A549 (cell line): ENCODE data around the gene ALG3. TPM values are rescaled to one million over a fixed set of nuclear protein-coding genes. Genes with fewer than 3 reads are reported as not detected.

Experiments used
- ATAC-seq, 2 experiments: fragments of 200-7000 bp in 1 of 2; fragments of >200 bp in 1 of 2; cut with Nextera tagmentation in 1 of 2; cut with Tn5 transposase in 1 of 2; 3 replicates each; pipeline versions ENCODE4 v1.8.0 to v1.9.1; 2018 to 2020; ENCODE audit warnings: mild to moderate bottlenecking in 1 of 2, moderate library complexity in 1 of 2
- CTCF ChIA-PET: fragments of 300-600 bp; sonication (Branson Sonifier 250); formaldehyde crosslinking; extraction: SDS; loops from one replicate; lab custom pipeline; 2021; ENCODE audit warnings: antibody characterized with exemption, inconsistent platforms; lab: Yijun Ruan, JAX
- POLR2A ChIA-PET: fragments of 350-600 bp; formaldehyde crosslinking; extraction: SDS; loops from one replicate; lab custom pipeline; 2021; ENCODE audit warnings: antibody characterized with exemption, inconsistent platforms; lab: Yijun Ruan, JAX
- DNase-seq, 2 experiments: peaks; one replicate each; pipeline versions ENCODE4 v3.0.0 to v3.0.0-alpha.2; 2011 to 2016; ENCODE audit warnings: low read depth in 1 of 2, low spot score in 1 of 2
- FAIRE-seq: peaks from 2 replicates; lab custom pipeline; 2011; peaks lifted over from hg19 to GRCh38; lab: Jason Lieb, UNC
- H3K27ac ChIP-seq, 2 experiments: fragments of >200 bp; sonication (Bioruptor Twin); formaldehyde crosslinking; 3 replicates each; pipeline ENCODE4 v1.5.1; 2016 to 2017
- H3K4me1 ChIP-seq: fragments of >200 bp; sonication (Bioruptor Twin); formaldehyde crosslinking; 3 replicates; pipeline ENCODE4 v1.6.1; 2016
- H3K4me2 ChIP-seq: fragments of >200 bp; sonication (Bioruptor Twin); formaldehyde crosslinking; 3 replicates; pipeline ENCODE4 v1.6.1; 2016
- H3K4me3 ChIP-seq: fragments of >200 bp; sonication (Bioruptor Twin); formaldehyde crosslinking; 3 replicates; pipeline ENCODE4 v1.5.1; 2016
- H3K9me3 ChIP-seq: fragments of >200 bp; sonication (Bioruptor Twin); formaldehyde crosslinking; 3 replicates; pipeline ENCODE4 v1.6.1; 2016
- FOSB ChIP-seq: fragments of 250-450 bp; sonication (Bioruptor Pico); IDR thresholded peaks from 2 replicates; pipeline ENCODE4 v1.5.0; 2020; ENCODE audit warnings: mild to moderate bottlenecking, moderate library complexity
- WGBS: methylation state at CpG from one replicate; pipeline ENCODE4 v1.1.6; 2017; ENCODE audit errors: missing lambda C conversion rate; 5-methylcytosine and 5-hydroxymethylcytosine counted together
- polyA plus RNA-seq, 4 experiments: library from polyadenylated mRNA; depleted of rRNA in 3 of 4; stranded (reverse); fragments of >200 nt; fragmentation: RNase III in 1 of 4; extraction: RNeasy Plus Mini Kit Qiagen cat#74134 plus additional on column Dnase treatment in 1 of 4; gene quantifications; 2 replicates in 3 of 4; 3 replicates in 1 of 4; pipeline ENCODE4 v1.2.3, GENCODE V29; 2011 to 2017
- small RNA-seq, 6 experiments: library from RNA; depleted of rRNA; stranded (forward); fragments of <200 nt; gene quantifications; one replicate each; pipeline ENCODE3, GENCODE V24; 2012

The ALG3 gene
- polyA plus RNA-seq, 2 of the 4 experiments (the other 2 are of a cell fraction) = 49.1 to 59.6 TPM

- DNase-seq (no peak), FAIRE-seq (no peak), ATAC-seq (no peak)
- H3K4me2 ChIP-seq = no peak overlapping the region
- no peaks in the 10 kb centered on the region for H3K4me1 ChIP-seq
- H3K4me3 ChIP-seq = no peak overlapping the region
- no peaks in the 10 kb centered on the region for H3K9me3 ChIP-seq
- no peak overlapping the region for H3K27ac ChIP-seq
- 94% methylated on average over 8 of the region's 10 CpGs for WGBS
- ChIA-PET POLR2A (no interaction called here), CTCF (interaction anchor here (1.0 kb wide), 1 partner anchor 34 kb away, joined by 4 read pairs; no protein-coding TSS in a partner anchor)
- no peak for TF ChIP-seq FOSB (CRISPR knock-in tag)
Observed at GRCh38 chr3:184192889-184193288, 55.9 kb downstream of the ALG3 start.

Small RNAs within 50 kb of the gene (small RNA-seq; reads per million reads assigned to genes)
- 0 to 0.58 (median 0) reads per million in 6 experiments for gene MIR1224

Other genes starting within 250 kb of the ALG3 start
- 19.1 and 20.7 TPM in 2 replicates for gene ABCC5, start 231.1 kb downstream of the ALG3 start, polyA plus RNA-seq (2011; rRNA removed)
- 13.3 to 15.5 TPM (median 14.2 TPM) in 3 replicates for gene ABCC5, start 231.1 kb downstream of the ALG3 start, polyA plus RNA-seq (2017; fragmentation: RNase III; extraction: RNeasy Plus Mini Kit Qiagen cat#74134 plus additional on column Dnase treatment)
- gene HTR3D, start 217.2 kb downstream of the ALG3 start, polyA plus RNA-seq (2011; rRNA removed) = not detected in 2 replicates
- not detected in 3 replicates for gene HTR3D, start 217.2 kb downstream of the ALG3 start, polyA plus RNA-seq (2017; fragmentation: RNase III; extraction: RNeasy Plus Mini Kit Qiagen cat#74134 plus additional on column Dnase treatment)
- gene HTR3C, start 195.9 kb downstream of the ALG3 start, polyA plus RNA-seq (2011; rRNA removed) = not detected in 2 replicates
- not detected in 3 replicates for gene HTR3C, start 195.9 kb downstream of the ALG3 start, polyA plus RNA-seq (2017; fragmentation: RNase III; extraction: RNeasy Plus Mini Kit Qiagen cat#74134 plus additional on column Dnase treatment)
- not detected in 2 replicates for gene HTR3E, start 151.9 kb downstream of the ALG3 start, polyA plus RNA-seq (2011; rRNA removed)
- gene HTR3E, start 151.9 kb downstream of the ALG3 start, polyA plus RNA-seq (2017; fragmentation: RNase III; extraction: RNeasy Plus Mini Kit Qiagen cat#74134 plus additional on column Dnase treatment) = not detected in 3 replicates
- 32.7 and 33.9 TPM in 2 replicates for gene EIF2B5, start 113.6 kb downstream of the ALG3 start, polyA plus RNA-seq (2011; rRNA removed)
- 29.8 to 32.5 TPM (median 32.1 TPM) in 3 replicates for gene EIF2B5, start 113.6 kb downstream of the ALG3 start, polyA plus RNA-seq (2017; fragmentation: RNase III; extraction: RNeasy Plus Mini Kit Qiagen cat#74134 plus additional on column Dnase treatment)
- gene DVL3, start 93.6 kb downstream of the ALG3 start, polyA plus RNA-seq (2011; rRNA removed) = 14.1 and 17.7 TPM in 2 replicates
- gene DVL3, start 93.6 kb downstream of the ALG3 start, polyA plus RNA-seq (2017; fragmentation: RNase III; extraction: RNeasy Plus Mini Kit Qiagen cat#74134 plus additional on column Dnase treatment) = 23.6 to 24.4 TPM (median 23.9 TPM) in 3 replicates
- 274 and 316 TPM in 2 replicates for gene AP2M1, start 74.1 kb downstream of the ALG3 start, polyA plus RNA-seq (2011; rRNA removed)
- 285 to 298 TPM (median 288 TPM) in 3 replicates for gene AP2M1, start 74.1 kb downstream of the ALG3 start, polyA plus RNA-seq (2017; fragmentation: RNase III; extraction: RNeasy Plus Mini Kit Qiagen cat#74134 plus additional on column Dnase treatment)
- gene ABCF3, start 62.8 kb downstream of the ALG3 start, polyA plus RNA-seq (2011; rRNA removed) = 34.6 and 35.3 TPM in 2 replicates
- 46.6 to 50.2 TPM (median 47.7 TPM) in 3 replicates for gene ABCF3, start 62.8 kb downstream of the ALG3 start, polyA plus RNA-seq (2017; fragmentation: RNase III; extraction: RNeasy Plus Mini Kit Qiagen cat#74134 plus additional on column Dnase treatment)
- 0.11 and 0.37 TPM in 2 replicates for gene VWA5B2, start 19.4 kb downstream of the ALG3 start, polyA plus RNA-seq (2011; rRNA removed)
- gene VWA5B2, start 19.4 kb downstream of the ALG3 start, polyA plus RNA-seq (2017; fragmentation: RNase III; extraction: RNeasy Plus Mini Kit Qiagen cat#74134 plus additional on column Dnase treatment) = 0.37 to 0.48 TPM (median 0.47 TPM) in 3 replicates
- 12.7 and 17.0 TPM in 2 replicates for gene EEF1AKMT4, start 710 bp upstream of the ALG3 start, polyA plus RNA-seq (2011; rRNA removed)
- gene EEF1AKMT4, start 710 bp upstream of the ALG3 start, polyA plus RNA-seq (2017; fragmentation: RNase III; extraction: RNeasy Plus Mini Kit Qiagen cat#74134 plus additional on column Dnase treatment) = 9.0 to 9.8 TPM (median 9.7 TPM) in 3 replicates
- gene CAMK2N2, start 12.6 kb upstream of the ALG3 start, polyA plus RNA-seq (2011; rRNA removed) = 0.05 and 0.20 TPM in 2 replicates
- 0.71 to 0.88 TPM (median 0.84 TPM) in 3 replicates for gene CAMK2N2, start 12.6 kb upstream of the ALG3 start, polyA plus RNA-seq (2017; fragmentation: RNase III; extraction: RNeasy Plus Mini Kit Qiagen cat#74134 plus additional on column Dnase treatment)
- gene ECE2, start 27.1 kb upstream of the ALG3 start, polyA plus RNA-seq (2011; rRNA removed) = not detected in 2 replicates
- not detected in 3 replicates for gene ECE2, start 27.1 kb upstream of the ALG3 start, polyA plus RNA-seq (2017; fragmentation: RNase III; extraction: RNeasy Plus Mini Kit Qiagen cat#74134 plus additional on column Dnase treatment)
- gene PSMD2, start 50.3 kb upstream of the ALG3 start, polyA plus RNA-seq (2011; rRNA removed) = 267 and 304 TPM in 2 replicates
- gene PSMD2, start 50.3 kb upstream of the ALG3 start, polyA plus RNA-seq (2017; fragmentation: RNase III; extraction: RNeasy Plus Mini Kit Qiagen cat#74134 plus additional on column Dnase treatment) = 503 to 541 TPM (median 522 TPM) in 3 replicates
- gene EIF4G1, start 65.6 kb upstream of the ALG3 start, polyA plus RNA-seq (2011; rRNA removed) = 152 and 185 TPM in 2 replicates
- gene EIF4G1, start 65.6 kb upstream of the ALG3 start, polyA plus RNA-seq (2017; fragmentation: RNase III; extraction: RNeasy Plus Mini Kit Qiagen cat#74134 plus additional on column Dnase treatment) = 248 to 261 TPM (median 254 TPM) in 3 replicates
- gene FAM131A, start 88.6 kb upstream of the ALG3 start, polyA plus RNA-seq (2011; rRNA removed) = 5.2 and 5.7 TPM in 2 replicates
- gene FAM131A, start 88.6 kb upstream of the ALG3 start, polyA plus RNA-seq (2017; fragmentation: RNase III; extraction: RNeasy Plus Mini Kit Qiagen cat#74134 plus additional on column Dnase treatment) = 5.4 to 6.1 TPM (median 6.0 TPM) in 3 replicates
- 2.2 and 2.7 TPM in 2 replicates for gene CLCN2, start 112.6 kb upstream of the ALG3 start, polyA plus RNA-seq (2011; rRNA removed)
- 4.4 to 5.4 TPM (median 4.9 TPM) in 3 replicates for gene CLCN2, start 112.6 kb upstream of the ALG3 start, polyA plus RNA-seq (2017; fragmentation: RNase III; extraction: RNeasy Plus Mini Kit Qiagen cat#74134 plus additional on column Dnase treatment)
- 112 and 127 TPM in 2 replicates for gene POLR2H, start 112.7 kb upstream of the ALG3 start, polyA plus RNA-seq (2011; rRNA removed)
- 98.9 to 104 TPM (median 103 TPM) in 3 replicates for gene POLR2H, start 112.7 kb upstream of the ALG3 start, polyA plus RNA-seq (2017; fragmentation: RNase III; extraction: RNeasy Plus Mini Kit Qiagen cat#74134 plus additional on column Dnase treatment)
- gene THPO, start 129.2 kb upstream of the ALG3 start, polyA plus RNA-seq (2011; rRNA removed) = 0.06 and 0.09 TPM in 2 replicates
- gene THPO, start 129.2 kb upstream of the ALG3 start, polyA plus RNA-seq (2017; fragmentation: RNase III; extraction: RNeasy Plus Mini Kit Qiagen cat#74134 plus additional on column Dnase treatment) = not detected in 3 replicates
- 0.12 and 0.19 TPM in 2 replicates for gene CHRD, start 131.1 kb upstream of the ALG3 start, polyA plus RNA-seq (2011; rRNA removed)
- gene CHRD, start 131.1 kb upstream of the ALG3 start, polyA plus RNA-seq (2017; fragmentation: RNase III; extraction: RNeasy Plus Mini Kit Qiagen cat#74134 plus additional on column Dnase treatment) = 0.13 to 0.32 TPM (median 0.14 TPM) in 3 replicates